Activated T-cell treated with anti-CD3 and anti-CD28 coated beads for 48 hours (primary cell): ENCODE results near the gene SYT2.
A peak's percentile ranks its signal among the peaks of the same experiment; 100 is the strongest.

Source experiments
- DNase-seq: peaks from one replicate; pipeline ENCODE4 v3.0.0-alpha.2; 2020; ENCODE audit warnings: low read depth

The SYT2 gene

DNA sequence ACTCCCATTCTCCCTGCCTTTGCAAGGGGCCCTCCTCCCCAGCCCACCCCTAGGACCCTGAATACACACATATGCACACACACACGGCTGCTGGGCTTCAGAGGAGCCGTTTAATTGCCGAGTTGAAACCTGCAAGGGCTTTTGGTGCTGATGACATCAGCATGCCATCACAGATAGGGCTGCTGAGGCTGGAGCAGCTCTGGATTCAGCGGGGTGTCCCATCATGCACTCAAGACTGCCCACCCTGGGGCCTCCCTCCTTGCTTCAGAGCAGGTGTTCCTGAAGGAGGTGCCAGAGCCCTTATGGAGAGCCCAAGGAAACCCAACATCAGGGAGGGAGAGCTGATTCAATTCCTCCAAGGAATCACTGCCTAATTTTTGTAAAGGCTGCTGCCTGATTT is 5.7 kb downstream of the SYT2 start:
- DNase-seq = no peak

GRCh38 chr1:202703191-202703590 is 7.1 kb downstream of the SYT2 start:
- DNase-seq = no peak

- DNase-seq = no peak
Observed at GRCh38 chr1:202702088-202702487, 8.2 kb downstream of the SYT2 start.

GRCh38 chr1:202701200-202701599 is 9.1 kb downstream of the SYT2 start:
- no peak for DNase-seq

GRCh38 chr1:202700061-202700460 is 10.2 kb downstream of the SYT2 start:
- no peak for DNase-seq

DNA sequence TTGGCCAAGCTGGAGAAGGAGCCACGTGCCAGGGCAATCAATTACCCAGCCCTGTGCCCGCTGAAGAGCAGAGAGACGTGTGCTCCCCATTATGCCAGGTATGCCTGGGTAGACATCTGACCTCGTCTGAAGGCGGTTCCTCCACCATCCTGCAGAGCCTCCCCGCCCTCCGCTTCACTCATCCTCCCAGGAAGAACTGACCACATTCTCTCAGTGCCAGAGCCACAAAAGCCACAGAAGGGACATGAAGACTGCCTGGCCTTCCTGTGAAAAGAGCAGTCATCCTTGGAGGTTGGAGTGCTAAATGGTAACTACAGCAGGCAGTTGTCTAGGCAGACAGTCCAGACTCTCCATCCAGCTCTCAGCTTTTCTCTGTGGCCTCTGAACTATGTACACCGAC is 12.0 kb downstream of the SYT2 start:
- no peak for DNase-seq

- DNase-seq = no peak
Observed at GRCh38 chr1:202697038-202697437, 13.2 kb downstream of the SYT2 start.

DNA sequence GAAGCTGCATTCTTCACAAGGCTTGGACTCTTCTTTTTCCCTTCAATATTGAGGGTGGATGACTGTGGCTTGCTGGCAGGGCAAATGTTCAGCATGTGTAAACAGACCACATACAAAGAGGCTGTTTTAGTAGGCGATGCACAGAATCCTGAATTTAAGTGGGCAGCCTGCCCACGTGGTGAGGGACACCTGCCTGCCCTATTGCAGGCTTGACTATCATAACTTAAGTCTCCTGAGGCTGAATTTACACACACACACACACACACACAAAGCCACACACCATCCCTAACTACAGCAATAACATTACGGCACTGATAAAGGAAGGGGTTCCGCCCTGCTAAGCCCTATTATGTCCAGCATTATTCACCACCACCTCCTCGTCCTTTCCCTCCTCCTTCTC is 15.9 kb downstream of the SYT2 start:
- DNase-seq = no peak

DNA sequence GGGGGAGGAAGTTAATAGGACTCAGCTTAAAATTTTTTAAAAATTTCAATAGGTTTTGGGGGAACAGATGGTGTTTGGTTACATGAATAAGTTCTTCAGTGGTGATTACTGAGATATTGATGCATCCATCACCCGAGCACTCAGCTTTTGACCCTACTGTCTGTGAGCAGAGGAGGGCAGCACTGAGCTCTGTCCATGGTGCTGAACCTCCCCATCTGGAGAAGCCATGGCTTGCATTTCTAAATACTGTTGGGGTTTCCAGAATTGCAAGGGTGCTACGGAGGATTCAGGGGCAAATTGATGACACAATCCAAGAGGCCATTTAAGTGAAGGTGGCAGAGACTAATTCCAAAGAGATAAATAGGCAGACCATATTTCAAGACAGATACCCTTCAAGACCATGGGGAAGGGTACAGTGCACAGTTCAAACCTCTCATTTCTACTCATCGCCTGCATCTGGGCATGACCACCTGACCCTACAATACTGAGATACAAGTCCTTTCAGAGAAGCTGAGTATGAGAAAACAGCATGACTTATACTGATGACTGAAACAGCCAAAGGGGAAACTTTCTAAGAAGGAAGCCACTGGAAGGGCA is 17.2 kb downstream of the SYT2 start:
- peak; percentile 39 for DNase-seq

GRCh38 chr1:202691816-202692215 is 18.4 kb downstream of the SYT2 start:
- DNase-seq = no peak

DNA sequence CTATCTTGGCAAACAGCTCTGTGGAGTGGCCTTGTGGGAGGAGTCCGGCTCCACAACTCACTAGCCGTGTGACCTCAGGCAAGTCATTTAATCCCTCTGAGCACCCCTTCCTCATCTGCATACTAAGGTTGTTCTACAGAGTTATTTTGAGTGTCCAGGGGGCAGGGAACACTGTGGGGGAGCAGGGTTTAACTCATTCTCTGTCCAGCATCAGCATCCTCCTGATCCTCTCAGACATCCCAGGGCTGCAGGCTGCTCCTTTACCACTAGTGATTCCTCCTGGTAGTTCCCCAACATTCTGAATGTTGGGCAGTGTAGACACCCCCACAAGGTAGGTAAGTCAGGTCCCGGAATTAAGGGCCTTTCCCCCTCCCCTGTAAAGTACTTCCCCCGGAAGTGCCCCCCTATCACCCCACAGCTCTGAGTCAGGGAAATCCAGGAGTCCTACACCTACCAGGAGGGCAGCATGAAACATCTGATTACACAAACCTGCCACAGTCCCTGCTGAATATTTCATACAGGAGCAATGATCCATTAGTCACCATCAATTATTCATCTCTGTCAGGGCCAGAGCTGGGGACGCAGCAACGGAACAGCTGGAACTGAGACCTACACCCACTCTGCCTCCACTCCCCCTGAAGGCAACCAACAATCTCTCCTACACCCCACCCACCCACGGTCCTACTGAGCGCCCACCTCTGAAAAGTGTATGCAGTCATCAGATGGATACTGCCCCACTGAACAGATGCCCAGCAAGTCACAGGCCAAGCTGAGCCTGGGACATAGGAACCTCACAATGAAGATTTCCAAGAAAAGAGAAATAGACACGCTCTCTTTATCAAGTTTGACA is 20.5 kb downstream of the SYT2 start:
- no peak for DNase-seq

- DNase-seq = no peak
Observed at GRCh38 chr1:202689082-202689481, 21.2 kb downstream of the SYT2 start.

DNA sequence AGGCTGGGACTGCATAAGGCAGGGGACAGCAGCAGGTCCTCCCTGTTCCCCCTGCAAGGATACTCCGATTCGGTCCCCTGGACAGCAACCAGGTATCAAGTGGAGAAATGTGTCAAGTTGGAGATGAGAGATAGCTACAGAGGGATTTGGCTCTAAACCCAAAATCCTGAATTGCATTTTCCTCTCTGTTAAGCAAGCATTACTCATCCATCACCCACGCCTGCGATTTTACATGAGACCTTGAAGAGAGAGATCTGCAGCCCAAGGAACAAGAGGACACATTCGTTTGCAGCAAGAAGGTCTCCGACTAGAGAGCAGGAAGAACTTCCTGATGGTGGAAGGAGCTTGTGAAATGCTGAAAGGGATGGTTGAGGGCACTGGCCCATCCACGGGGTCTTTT is 21.9 kb downstream of the SYT2 start:
- DNase-seq = no peak

GRCh38 chr1:202687798-202688197 is 22.5 kb downstream of the SYT2 start:
- DNase-seq = no peak

DNA sequence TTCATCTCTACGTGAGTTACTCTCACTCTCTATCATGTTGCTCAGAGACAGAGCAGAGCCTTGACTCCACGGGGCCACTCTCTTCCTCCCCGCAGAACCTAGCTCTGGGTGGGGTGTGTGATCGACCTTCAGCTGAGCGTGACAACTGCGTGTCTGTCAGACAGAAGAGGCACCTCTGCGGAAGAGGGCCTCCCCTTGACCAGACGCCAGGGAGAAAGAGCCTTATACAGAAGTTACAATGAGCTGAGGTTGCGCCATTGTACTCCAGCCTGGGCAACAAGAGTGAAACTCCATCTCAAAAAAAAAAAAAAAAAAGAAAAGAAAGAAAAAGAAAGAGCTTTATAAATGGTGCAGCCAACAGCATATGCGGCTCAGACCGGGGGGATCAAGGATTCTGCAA is 22.9 kb downstream of the SYT2 start:
- no peak for DNase-seq

GRCh38 chr1:202685641-202686040 is 24.6 kb downstream of the SYT2 start:
- no peak for DNase-seq

GRCh38 chr1:202684716-202685115 is 25.5 kb downstream of the SYT2 start:
- no peak for DNase-seq

DNA sequence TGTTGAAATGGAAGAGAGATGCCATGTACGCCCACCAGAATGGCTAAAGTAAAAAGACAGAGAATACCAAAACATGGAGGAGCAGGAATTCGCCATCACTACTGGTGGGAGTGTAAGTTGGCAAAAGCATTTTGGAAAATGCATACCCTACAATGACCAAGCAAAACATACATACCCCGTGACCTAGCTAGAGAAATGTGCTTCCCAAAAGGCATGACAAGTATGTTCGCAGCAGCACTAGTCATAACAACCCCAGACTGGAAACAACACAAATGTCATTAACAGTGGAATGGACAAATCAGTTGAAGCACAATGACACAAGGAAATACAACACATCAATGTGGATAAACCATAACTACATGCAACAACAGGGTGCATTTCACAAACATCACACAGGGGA is 27.2 kb downstream of the SYT2 start:
- no peak for DNase-seq

DNA sequence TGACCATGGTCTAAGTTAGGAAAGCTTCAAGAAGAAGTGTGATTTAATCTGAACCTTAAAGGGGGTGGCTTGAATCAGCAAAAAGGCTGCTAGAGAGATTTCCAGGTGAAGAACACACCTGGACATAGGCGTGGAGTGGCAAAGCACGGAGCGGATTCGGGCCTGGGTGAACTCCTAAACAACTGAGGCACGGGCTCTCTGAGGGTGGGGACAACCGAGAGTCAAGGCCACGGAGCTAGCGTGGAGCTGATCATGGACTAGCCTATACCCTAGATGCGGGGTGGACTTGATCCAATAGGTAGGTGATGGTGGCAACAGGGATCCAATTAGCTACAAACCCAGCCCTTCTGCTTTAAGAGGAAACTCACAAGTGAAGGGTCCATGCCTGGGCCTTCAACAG is 27.8 kb downstream of the SYT2 start:
- no peak for DNase-seq

GRCh38 chr1:202681736-202682420 is 28.4 kb downstream of the SYT2 start:
- DNase-seq = no peak

DNA sequence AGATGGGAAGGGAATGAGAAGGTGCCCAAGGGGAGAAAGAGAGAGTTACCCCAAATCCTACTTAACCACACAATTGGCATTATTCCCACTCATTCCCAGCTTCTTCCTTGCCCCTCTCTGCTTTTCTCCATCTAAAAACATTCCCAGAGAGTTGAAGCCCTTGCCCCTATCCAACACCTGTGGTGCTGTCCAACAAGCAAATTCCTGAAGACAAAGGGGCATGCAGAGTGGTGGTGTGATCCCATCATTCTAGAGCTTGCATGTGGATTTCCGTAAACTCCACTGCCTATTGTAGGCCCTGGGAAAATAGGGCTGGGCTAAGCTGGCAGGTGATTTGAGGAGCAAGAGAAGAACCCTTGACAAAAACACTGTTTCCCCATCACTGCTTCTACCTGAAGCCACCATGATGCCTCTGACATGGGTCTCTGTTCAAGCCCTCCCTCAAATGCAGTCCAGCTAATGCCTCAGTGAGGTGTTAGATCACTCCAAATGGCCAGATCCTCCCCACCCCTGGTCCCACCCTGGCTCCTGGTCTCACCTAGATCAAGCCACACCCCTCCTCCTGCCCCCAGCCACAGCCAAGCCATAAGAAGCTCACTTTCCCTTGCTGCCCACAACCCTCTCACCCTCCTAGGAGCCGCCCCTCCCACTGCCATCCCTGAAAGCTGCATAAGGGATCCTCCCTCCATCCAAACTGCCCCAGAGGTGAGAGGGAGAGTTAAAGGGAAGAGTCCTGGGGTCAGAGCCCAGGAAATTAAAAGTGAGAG is 29.5 kb downstream of the SYT2 start:
- DNase-seq = no peak

GRCh38 chr1:202679406-202680177 is 30.7 kb downstream of the SYT2 start:
- no peak for DNase-seq
